B cell (primary cell): ENCODE data around the gene CTXND1. TPM values are rescaled to one million over a fixed set of nuclear protein-coding genes. Genes with fewer than 3 reads are reported as not detected.

ENCODE experiments used
- ATAC-seq: fragments of 200-7000 bp; cut with Tn5 transposase; one replicate; pipeline ENCODE4 v1.10.0; 2021; ENCODE audit warnings: low read depth, mild to moderate bottlenecking, moderate number of reproducible peaks, moderate library complexity
- CTCF ChIA-PET: fragments of 350-600 bp; sonication (Branson Sonifier 250); formaldehyde crosslinking; loops from one replicate; lab custom pipeline; 2021; ENCODE audit warnings: antibody characterized with exemption, inconsistent platforms; lab: Charles Lee
- POLR2A ChIA-PET: fragments of 350-600 bp; sonication (Branson Sonifier 250); formaldehyde crosslinking; loops from one replicate; lab custom pipeline; 2021; ENCODE audit warnings: antibody characterized with exemption; lab: Charles Lee
- DNase-seq: peaks from one replicate; pipeline ENCODE4 v3.0.0; 2013
- H2AFZ ChIP-seq: 2 replicates; pipeline ENCODE4 v1.6.1; 2012; ENCODE audit warnings: mild to moderate bottlenecking, low read depth, low read length; ENCODE audit not compliant: insufficient read depth, poor library complexity, severe bottlenecking
- H3K27ac ChIP-seq, 2 donors: 1 replicate in 1 of 2; 2 replicates in 1 of 2; pipeline ENCODE4 v1.5.1; 2012 to 2013; ENCODE audit warnings: low read length in 2 of 2, mild to moderate bottlenecking in 2 of 2, moderate library complexity in 1 of 2
- H3K27me3 ChIP-seq, 4 experiments: fragments of 200-600 bp in 1 of 4; sonication (generic) in 1 of 4; replicated peaks in 1 of 4; 1 replicate in 2 of 4; 2 replicates in 2 of 4; pipeline versions ENCODE4 v1.6.1 to v1.7.0; 2013 to 2016; ENCODE audit warnings: low read length in 3 of 4, mild to moderate bottlenecking in 2 of 4, mixed read lengths in 1 of 4, moderate library complexity in 1 of 4; ENCODE audit not compliant: insufficient read depth in 4 of 4, control insufficient read depth in 3 of 4; ENCODE audit errors: control extremely low read depth in 1 of 4
- H3K36me3 ChIP-seq, 2 experiments: replicated peaks in 1 of 2; 1 replicate in 1 of 2; 2 replicates in 1 of 2; pipeline versions ENCODE4 v1.6.1 to v1.7.1; 2013; ENCODE audit warnings: low read length in 1 of 2; ENCODE audit not compliant: insufficient read depth in 2 of 2, control insufficient read depth in 1 of 2; ENCODE audit errors: control extremely low read depth in 1 of 2, extremely low read depth in 1 of 2
- H3K4me1 ChIP-seq, 2 donors: fragments of 200-600 bp in 1 of 2; sonication (generic) in 1 of 2; 1 replicate in 1 of 2; 2 replicates in 1 of 2; pipeline versions ENCODE4 v1.5.1 to v1.6.1; 2013 to 2017; ENCODE audit warnings: low read length in 2 of 2; ENCODE audit not compliant: control insufficient read depth in 2 of 2, insufficient read depth in 2 of 2
- H3K4me2 ChIP-seq: replicated peaks from 2 replicates; pipeline ENCODE3; 2012; ENCODE audit warnings: mild to moderate bottlenecking, low read depth, low read length; ENCODE audit not compliant: poor library complexity, severe bottlenecking
- H3K4me3 ChIP-seq, 5 experiments: fragments of 200-600 bp in 1 of 5; sonication (generic) in 1 of 5; 1 replicate in 3 of 5; 2 replicates in 2 of 5; pipeline versions ENCODE4 v1.5.1 to v1.7.0; 2011 to 2016; ENCODE audit warnings: low read length in 4 of 5, mild to moderate bottlenecking in 4 of 5, low read depth in 2 of 5, control low read depth in 1 of 5, moderate library complexity in 1 of 5; ENCODE audit not compliant: insufficient read depth in 1 of 5; ENCODE audit errors: control extremely low read depth in 1 of 5, extremely low read depth in 1 of 5
- H3K79me2 ChIP-seq: fragments of 200-600 bp; sonication (generic); one replicate; pipeline ENCODE4 v1.6.0; 2016; ENCODE audit warnings: low read length; ENCODE audit not compliant: control insufficient read depth, insufficient read depth
- H3K9ac ChIP-seq: fragments of 200-600 bp; sonication (generic); 2 replicates; pipeline ENCODE4 v1.6.1; 2017; ENCODE audit warnings: mild to moderate bottlenecking, low read length, moderate library complexity
- H3K9me3 ChIP-seq, 3 donors: one replicate each; pipeline versions ENCODE4 v1.6.1 to v1.7.1; 2013; ENCODE audit warnings: low read length in 2 of 3; ENCODE audit not compliant: control insufficient read depth in 2 of 3, insufficient read depth in 1 of 3; ENCODE audit errors: control extremely low read depth in 1 of 3
- H4K20me1 ChIP-seq: 2 replicates; pipeline ENCODE4 v1.6.0; 2012; ENCODE audit warnings: mild to moderate bottlenecking, low read length; ENCODE audit not compliant: insufficient read depth, control insufficient read depth, poor library complexity, severe bottlenecking
- H3K27ac Mint-ChIP-seq: one replicate; pipeline ENCODE4 v1.8.0; 2021; ENCODE audit warnings: mixed read lengths
- H3K27me3 Mint-ChIP-seq: one replicate; pipeline ENCODE4 v1.8.0; 2021; ENCODE audit warnings: mixed read lengths
- H3K4me1 Mint-ChIP-seq: one replicate; pipeline ENCODE4 v1.8.0; 2021; ENCODE audit warnings: mixed read lengths
- H3K4me3 Mint-ChIP-seq: one replicate; pipeline ENCODE4 v1.8.0; 2021; ENCODE audit warnings: mixed read lengths
- H3K9me3 Mint-ChIP-seq: one replicate; pipeline ENCODE4 v1.8.0; 2022; ENCODE audit warnings: mixed read lengths; ENCODE audit not compliant: insufficient read depth
- EZH2 ChIP-seq: IDR thresholded peaks from 2 replicates; pipeline ENCODE4 v1.6.1; 2012; ENCODE audit warnings: borderline replicate concordance, low read depth, mild to moderate bottlenecking, moderate library complexity, low read length; ENCODE audit not compliant: insufficient read depth, poor library complexity, severe bottlenecking
- WGBS: methylation state at CpG from one replicate; pipeline ENCODE4 v1.1.5; 2013; ENCODE audit warnings: missing lambda C conversion rate; ENCODE audit not compliant: insufficient coverage; 5-methylcytosine and 5-hydroxymethylcytosine counted together
- intact Hi-C: fragments of 100-400 bp; cut with micrococcal nuclease; formaldehyde crosslinking; loops from one replicate; pipeline ENCODE4 v1.10.0; 2022
- polyA plus RNA-seq: library from polyadenylated mRNA; depleted of rRNA; stranded (reverse); fragments of >200 nt; gene quantifications from 2 replicates; pipeline ENCODE4 v1.2.3, GENCODE V29; 2012
- total RNA-seq, 2 donors: library from RNA; stranded (reverse); fragments of 120-200 nt in 1 of 2; gene quantifications; 1 replicate in 1 of 2; 2 replicates in 1 of 2; pipeline versions ENCODE4 v1.2.3 to v1.2.4, GENCODE V29; 2013 to 2022
- TF ChIP-seq, protein P1 (sequence below): fragments of 200-600 bp; IDR thresholded peaks from one replicate; pipeline ENCODE4 v1.8.0; 2022; ENCODE audit warnings: antibody characterized with exemption, mild to moderate bottlenecking

The CTXND1 gene
- total and polyA plus RNA-seq, 2 donors (not counting 1 experiment from before 2014, with no cell fraction given) = not detected

DNA sequence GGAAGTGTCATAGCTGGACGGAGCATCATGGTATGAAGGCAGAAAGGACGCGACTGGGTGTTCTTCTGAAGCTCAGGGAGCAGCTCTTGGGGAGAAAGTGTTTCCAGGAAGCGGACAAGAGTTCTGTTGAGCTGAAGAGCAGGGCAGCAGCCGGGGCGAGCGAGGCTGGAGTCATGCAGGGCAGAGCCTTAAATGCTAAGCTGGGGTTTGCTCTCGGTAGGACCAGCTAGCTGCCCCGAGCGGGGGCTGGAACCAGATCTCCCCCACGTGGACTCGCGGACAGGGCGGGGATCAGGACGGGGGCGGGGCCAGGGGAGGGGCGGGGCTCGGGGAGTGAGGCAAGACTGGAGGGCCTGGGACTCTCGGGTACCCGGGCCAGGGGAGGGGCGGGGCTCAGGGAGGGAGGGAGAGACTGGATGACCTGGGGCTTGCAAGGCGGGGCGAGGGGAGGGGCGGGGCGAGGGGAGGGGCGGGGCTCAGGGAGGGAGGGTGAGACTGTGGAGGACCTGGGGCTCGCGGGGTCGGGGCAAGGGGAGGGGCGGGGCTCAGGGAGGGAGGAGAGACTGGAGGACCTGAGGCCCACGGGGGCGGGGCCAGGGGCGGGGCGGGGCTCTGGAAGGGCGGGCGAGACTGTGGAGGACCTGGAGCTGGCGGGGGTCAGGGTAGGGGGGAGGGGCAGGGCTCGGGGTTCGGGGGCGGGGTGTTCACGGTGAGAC is 99.7 kb downstream of the CTXND1 start:
- Histone ChIP-seq H3K4me2 (peak overlapping the region; percentile 94), H3K9me3 (no peaks in the 10 kb centered on the region), H3K4me3 (peak overlapping the region; percentile 6 to 89 (median 77)), H2AFZ (peak overlapping the region; percentile 85), H3K27ac (peak overlapping the region in 1 of 2 donors; percentile 38), H3K9ac (peak overlapping the region; percentile 73), H3K27me3 (no peaks in the 10 kb centered on the region), H3K36me3 (no peaks in the 10 kb centered on the region), H4K20me1 (no peaks in the 10 kb centered on the region), H3K79me2 (no peaks in the 10 kb centered on the region), H3K4me1 (peaks cover 8 to 11% of the 10 kb centered on the region in 2 donors)
- peak overlapping the region; percentile 94 for H3K4me3 Mint-ChIP-seq
- CTCF ChIA-PET = interaction anchor here (0.6 to 2.0 kb wide), 5 partner anchors 15 to 1984 kb away, joined by 3 to 4 read pairs (median 3); no protein-coding TSS in a partner anchor
- peak; percentile 88 for ATAC-seq
- no peaks in the 10 kb centered on the region for H3K9me3 Mint-ChIP-seq
- no peaks in the 10 kb centered on the region for H3K27me3 Mint-ChIP-seq
- intact Hi-C loops = loop anchor here (1.0 to 5.0 kb wide), 5 partner anchors 93 to 842 kb away; partner anchors contain the start of genes TMED3 and ZFAND6
- TF ChIP-seq EZH2 = no peak
- TF ChIP-seq, protein P1, sequence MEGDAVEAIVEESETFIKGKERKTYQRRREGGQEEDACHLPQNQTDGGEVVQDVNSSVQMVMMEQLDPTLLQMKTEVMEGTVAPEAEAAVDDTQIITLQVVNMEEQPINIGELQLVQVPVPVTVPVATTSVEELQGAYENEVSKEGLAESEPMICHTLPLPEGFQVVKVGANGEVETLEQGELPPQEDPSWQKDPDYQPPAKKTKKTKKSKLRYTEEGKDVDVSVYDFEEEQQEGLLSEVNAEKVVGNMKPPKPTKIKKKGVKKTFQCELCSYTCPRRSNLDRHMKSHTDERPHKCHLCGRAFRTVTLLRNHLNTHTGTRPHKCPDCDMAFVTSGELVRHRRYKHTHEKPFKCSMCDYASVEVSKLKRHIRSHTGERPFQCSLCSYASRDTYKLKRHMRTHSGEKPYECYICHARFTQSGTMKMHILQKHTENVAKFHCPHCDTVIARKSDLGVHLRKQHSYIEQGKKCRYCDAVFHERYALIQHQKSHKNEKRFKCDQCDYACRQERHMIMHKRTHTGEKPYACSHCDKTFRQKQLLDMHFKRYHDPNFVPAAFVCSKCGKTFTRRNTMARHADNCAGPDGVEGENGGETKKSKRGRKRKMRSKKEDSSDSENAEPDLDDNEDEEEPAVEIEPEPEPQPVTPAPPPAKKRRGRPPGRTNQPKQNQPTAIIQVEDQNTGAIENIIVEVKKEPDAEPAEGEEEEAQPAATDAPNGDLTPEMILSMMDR = no peak
- POLR2A ChIA-PET = interaction anchor here (0.5 to 2.0 kb wide), 3 partner anchors 93 to 230 kb away, joined by 3 to 10 read pairs (median 7); partner anchors contain the start of gene ZFAND6
- peak; percentile 89 for DNase-seq
- WGBS = 4% methylated on average over 15 of the region's 41 CpGs
- peaks cover 21% of the 10 kb centered on the region for H3K4me1 Mint-ChIP-seq
- peak overlapping the region; percentile 62 for H3K27ac Mint-ChIP-seq

DNA sequence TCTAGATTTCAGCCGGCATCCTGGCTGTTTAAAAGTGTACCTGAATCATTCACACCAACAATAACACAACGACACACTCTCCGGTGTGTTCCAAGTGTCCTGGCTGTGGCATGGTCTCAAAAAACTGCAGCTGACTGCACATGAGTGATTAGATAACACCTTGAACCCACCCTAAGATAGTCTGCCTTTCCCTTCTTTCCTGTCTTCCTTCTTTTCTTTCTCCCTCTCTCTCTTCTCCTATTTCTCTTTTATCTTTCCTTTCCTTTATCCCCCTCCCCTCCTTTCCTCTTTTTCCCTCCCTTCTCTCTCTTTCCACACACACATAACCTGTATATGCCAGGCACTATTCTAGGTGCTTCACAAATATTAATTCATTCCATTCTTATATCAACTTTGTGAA is 100.4 kb downstream of the CTXND1 start:
- no peak for ATAC-seq
- Mint-ChIP-seq H3K4me1 (peaks cover 21% of the 10 kb centered on the region), H3K27me3 (no peaks in the 10 kb centered on the region), H3K9me3 (no peaks in the 10 kb centered on the region), H3K4me3 (peak overlapping the region; percentile 81), H3K27ac (no peak overlapping the region)
- Histone ChIP-seq H3K4me2 (peak overlapping the region; percentile 94), H3K27me3 (no peaks in the 10 kb centered on the region), H2AFZ (no peak overlapping the region), H3K9ac (peak overlapping the region; percentile 68), H3K79me2 (no peaks in the 10 kb centered on the region), H4K20me1 (no peaks in the 10 kb centered on the region), H3K9me3 (no peaks in the 10 kb centered on the region), H3K36me3 (no peaks in the 10 kb centered on the region), H3K27ac (no peak overlapping the region), H3K4me1 (peaks cover 8 to 11% of the 10 kb centered on the region in 2 donors), H3K4me3 (peak overlapping the region in 1 of 5 experiments; percentile 76)
- CTCF ChIA-PET = interaction anchor here (0.7 to 2.0 kb wide), 4 partner anchors 16 to 116 kb away, joined by 3 to 4 read pairs (median 4); no protein-coding TSS in a partner anchor
- intact Hi-C loops = loop anchor here (5.0 kb wide), 1 partner anchor 174 kb away; no protein-coding TSS in a partner anchor
- no peak for DNase-seq
- 97% methylated on average over 3 of the region's 3 CpGs for WGBS
- POLR2A ChIA-PET = interaction anchor here (0.5 to 2.0 kb wide), 3 partner anchors 92 to 229 kb away, joined by 3 to 10 read pairs (median 7); partner anchors contain the start of gene ZFAND6
- TF ChIP-seq, protein P1 = peak; percentile 12
- no peak for TF ChIP-seq EZH2
